Hindlimb muscle (tissue), 1 donor: ENCODE data around the gene PPP1R8. TPM values are rescaled to one million over a fixed set of nuclear protein-coding genes. Genes with fewer than 3 reads are reported as not detected.
"Not testable (repeated sequence)": the region's sequence is repeated elsewhere in the genome, so short reads cannot be mapped to it uniquely, and the experiment has no call there.

ENCODE experiments used
- DNase-seq: peaks from one replicate; pipeline ENCODE4 v3.0.0-alpha.2; 2013
- polyA plus RNA-seq: library from polyadenylated mRNA; unstranded; fragments of 120-200 nt; gene quantifications from one replicate; pipeline ENCODE4 v1.2.1, GENCODE V29; 2013; ENCODE audit not compliant: insufficient read length

PPP1R8 gene
- polyA plus RNA-seq = 30.9 TPM

DNA sequence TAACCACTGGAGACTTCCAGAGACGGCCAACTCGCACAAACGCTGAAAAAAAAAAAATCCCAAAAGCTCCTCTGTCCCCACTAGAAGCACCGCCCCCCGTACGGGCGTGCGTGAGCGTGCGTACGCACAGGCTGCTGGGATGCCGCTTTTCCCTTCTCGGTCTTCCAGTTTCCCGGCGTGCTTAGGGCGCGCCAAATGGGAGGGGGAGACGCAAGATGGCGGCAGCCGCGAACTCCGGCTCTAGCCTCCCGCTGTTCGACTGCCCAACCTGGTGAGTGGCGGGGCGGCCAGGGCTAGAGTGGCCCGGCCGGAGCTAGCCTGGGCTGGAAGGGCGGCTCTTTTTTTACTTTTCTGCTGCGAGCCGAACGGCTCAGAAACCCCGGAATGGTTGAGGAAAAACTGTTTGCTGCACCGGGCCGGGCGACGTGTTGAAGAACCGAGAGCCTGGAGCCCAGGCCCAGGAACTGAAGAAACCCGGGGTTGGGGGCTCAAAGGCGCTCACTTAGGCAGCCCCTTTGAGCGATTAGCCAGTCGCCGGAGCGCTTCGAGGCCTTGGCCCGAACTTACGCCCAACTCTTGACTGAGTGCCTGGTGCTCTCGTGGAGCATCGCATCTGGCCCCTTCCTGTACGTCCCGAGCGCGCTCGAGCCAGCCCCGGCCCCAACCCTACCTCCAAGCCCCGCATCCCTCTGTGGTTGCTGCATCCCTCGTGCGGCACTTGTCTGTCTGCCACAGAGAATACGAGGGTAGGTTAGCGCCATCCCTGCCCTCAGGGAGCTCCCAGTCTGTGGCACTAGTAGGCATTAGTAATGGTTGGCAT is at the start of gene PPP1R8:
Gene PPP1R8, plus strand, starts transcription at position 162 of the 820 bp plus-strand sequence. Its CDS starts 54 bp downstream, at position 216.
- DNase-seq = peak; percentile 98

DNA sequence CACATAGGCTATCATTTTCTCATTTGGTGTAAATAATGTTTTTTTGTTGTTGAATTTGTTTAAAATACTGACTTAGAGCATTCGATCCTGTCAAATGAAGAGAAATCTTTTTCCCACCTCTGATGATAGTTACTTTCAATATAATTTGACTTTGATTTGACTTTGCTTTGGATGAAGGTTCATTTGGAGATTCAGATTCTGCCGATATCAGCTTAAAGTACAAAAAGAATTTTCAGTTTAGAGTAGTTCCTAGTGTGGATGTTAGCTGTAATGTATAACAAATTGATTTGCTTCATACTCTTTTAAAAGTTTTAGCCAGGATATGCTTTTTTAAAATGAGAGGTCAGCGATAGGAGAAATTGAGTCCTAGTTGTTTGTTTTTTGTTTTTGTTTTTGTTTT is 47.6 kb upstream of the PPP1R8 start:
- no peak for DNase-seq

DNA sequence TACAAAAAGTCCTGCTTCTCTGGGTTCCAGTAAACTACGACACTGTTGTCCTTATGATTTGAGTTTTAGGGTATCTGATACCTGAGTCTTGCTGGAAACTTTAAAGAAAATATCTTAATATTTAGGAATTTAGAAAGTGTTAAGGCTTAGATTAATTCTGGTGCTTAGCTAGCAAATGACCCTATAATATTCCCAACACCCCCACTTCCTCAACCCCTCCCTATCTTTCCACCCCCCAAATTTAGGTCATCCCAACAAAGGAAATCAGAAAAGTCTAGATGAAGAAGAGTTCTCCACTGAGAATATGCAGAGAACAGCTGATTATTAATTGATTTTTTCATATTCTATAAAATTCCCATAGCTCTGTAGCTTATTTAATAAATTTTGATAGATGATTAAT is 45.9 kb upstream of the PPP1R8 start:
- no peak for DNase-seq

DNA sequence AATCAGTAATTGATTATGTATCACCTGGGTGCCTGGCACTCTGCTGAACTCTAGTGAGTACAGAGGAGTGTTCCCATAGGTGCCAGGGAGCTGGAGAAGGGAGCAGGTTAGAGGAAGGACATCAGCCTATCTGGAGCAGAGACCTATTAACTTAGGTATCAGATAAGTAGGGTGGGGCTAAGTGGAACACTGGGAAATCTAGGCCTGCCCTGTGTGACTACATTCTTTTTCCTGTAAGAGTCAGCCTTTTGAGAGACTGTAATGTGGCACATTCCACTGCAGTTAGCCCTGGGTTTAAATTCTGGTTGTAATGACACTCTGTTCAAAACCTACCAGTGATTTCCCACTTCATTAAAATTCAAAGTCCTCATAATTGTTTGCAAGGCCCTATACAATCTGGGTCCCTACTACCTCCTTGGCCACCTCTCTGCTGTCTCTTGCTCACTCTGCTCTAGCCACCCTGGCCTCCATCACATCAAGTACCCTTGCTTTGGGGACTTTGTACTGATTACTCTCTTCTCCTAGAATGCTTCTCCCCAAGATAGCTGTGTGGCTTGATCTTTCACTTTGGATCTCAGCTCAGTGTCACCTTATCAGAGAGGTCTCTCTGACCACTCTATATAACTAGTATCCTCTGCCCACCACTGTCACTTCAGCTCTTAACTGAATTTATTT is 44.7 kb upstream of the PPP1R8 start:
- DNase-seq = no peak

DNA sequence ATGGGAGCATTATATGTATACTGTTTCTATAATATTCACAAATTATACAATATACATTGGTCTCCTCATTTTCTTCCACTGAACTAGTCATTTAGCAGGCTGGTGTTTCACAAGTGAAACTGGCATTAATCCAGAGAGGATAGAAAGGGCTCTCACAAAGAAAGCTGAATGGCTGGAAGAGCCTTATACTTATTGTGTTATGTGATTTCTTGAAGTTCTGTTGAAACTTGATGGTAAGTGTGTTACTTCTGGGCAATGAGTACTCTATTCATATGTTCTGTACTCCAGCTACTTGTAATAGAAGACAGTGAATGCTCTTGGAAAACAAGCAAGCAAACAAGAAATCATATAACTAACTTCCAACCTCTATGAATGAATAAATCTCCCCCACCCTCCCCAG is 42.7 kb upstream of the PPP1R8 start:
- no peak for DNase-seq

DNA sequence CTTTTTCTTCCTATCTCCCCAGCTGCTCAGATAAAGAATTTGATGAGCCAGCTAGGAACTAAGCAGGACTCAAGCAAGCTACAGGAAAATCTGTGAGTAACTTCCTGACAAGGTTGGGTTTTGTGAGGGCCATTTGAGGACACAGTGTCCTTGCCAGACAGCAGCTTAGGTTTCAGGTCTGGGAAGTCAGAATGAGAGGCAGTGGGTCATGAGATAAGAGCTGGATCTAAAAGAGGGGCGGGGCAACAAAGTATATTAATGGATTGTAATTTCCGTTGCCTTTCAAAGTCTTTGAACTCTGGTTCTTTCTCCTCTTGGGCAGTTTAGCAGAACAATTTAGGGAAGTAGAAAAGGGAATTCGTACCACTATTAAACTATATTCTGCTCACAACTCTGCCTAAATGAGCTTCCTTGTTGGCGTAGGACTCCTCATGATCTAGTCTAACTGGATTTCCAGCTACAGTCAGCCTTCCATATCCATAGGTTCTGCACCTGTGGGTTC is 41.0 kb upstream of the PPP1R8 start:
- no peak for DNase-seq

DNA sequence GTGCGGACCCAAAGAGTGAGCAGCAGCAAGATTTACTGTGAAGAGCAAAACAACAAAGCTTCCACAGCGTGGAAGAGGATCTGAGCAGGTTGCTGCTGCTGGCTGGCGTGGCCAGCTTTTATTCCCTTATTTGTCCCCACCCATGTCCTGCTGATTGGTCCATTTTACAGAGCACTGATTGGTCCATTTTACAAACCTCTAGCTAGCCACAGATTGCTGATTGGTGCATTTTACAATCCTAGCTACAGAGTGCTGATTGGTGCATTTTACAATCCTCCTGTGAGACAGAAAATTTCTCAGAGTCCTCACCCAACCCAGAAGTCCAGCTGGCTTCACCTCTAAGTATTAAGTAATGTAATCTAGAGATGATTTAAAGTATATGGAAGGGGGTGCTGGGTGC is 40.3 kb upstream of the PPP1R8 start:
- DNase-seq = not testable (repeated sequence)

DNA sequence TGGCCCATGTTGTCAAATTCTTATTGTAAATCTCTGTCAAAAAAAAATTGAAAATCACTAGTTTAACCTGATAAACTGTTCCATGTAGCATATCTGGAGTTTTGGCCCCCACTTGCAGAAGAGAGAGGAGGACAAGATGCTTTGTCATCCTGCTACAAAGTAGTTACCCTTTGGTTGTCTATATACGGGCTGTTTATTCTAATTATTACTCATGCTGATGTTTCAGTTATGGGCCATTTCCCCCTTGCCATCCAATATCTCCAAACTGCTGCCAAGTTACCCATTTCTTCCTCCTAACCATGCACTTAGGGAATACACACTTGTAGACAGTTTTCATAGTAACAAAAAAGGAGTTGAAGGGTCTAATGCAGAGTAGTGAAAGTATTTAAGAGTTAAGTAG is 35.0 kb upstream of the PPP1R8 start:
- DNase-seq = no peak

DNA sequence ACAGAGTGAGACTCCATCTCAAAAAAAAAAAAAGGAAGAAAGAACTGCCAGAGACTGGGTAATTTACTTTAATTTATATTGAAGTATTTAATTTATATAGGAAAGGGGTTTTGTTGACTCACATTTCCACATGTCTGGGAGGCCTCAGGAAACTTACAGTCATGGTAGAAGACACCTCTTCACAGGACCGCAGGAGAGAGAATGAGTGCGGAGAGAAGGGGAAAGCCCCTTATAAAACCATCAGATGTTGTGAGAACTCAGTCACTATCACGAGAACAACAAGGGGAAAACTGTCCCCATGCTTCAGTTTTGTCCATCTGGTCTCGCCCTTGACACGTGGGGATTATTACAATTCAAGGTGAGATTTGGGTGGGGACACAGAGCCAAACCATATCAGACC is 25.8 kb upstream of the PPP1R8 start:
- DNase-seq = no peak

DNA sequence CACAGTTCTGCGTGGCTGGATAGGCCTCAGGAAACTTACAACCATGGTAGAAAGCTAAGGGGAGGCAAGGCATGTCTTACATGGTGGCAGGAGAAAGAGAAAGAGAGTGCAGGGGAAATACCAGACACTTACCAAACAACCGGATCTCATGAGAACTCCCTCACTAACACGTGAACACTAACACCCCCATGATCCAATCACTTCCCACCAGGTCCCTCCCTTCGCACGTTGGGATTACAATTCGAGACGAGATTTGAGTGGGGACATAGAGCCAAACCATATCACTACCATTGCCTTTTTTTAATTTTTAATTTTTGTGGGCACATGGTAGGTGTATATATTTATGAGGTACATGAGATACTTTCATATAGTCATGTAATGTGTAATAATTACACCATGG is 23.8 kb upstream of the PPP1R8 start:
- no peak for DNase-seq

DNA sequence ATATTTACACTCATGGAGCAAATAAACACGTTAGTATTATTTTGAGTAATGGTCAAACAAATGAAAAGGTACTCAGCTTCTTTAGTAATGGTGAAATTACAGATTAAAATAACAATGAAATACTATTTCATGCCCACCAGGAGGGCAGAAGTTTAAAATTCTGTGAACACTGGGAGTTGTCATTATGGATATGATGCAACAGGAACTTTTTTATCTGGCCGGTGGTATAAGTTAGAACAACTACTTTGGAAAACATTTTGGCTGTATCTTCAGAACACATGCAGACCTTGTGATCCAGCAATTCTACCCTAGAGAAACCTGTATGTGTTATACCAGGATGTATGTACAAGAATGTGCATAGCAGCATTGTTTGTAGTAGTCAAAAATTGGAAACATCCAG is 23.2 kb upstream of the PPP1R8 start:
- DNase-seq = no peak

DNA sequence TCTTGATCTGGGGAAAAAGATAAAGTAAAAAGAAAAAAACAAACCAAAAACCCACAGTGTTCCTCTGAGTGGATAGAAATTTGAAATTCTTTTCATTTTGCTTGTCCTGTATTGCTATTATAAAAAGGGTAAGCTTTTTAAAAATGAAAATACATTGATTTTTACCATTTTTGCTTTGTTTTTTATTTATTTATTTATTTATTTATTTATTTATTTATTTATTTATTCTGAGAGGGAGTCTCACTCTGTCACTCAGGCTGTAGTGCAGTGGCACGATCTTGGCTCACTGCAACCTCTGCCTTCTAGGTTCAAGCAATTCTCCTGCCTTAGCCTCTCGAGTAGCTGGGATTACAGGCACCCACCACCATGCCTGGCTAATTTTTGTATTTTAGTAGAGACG is 22.5 kb upstream of the PPP1R8 start:
- DNase-seq = not testable (repeated sequence)

DNA sequence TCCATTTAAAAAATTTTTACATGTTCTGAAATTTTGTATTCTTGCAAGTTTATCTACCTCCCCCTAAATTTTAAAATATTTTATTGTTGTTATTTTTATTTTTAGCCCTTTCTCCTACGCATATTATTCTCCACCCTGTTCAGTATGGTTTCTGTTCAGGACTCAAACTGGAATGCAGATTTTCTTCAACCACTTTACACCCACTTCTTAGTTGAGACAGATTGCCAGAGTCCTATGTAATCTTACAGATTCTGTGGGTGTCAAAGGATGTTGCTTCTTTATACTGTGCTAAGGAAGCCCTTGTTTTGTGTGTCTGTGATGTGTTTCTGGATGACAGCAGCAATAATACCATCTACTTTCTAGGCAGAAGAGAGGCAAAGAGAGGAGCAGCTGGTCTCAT is 20.7 kb upstream of the PPP1R8 start:
- DNase-seq = no peak

DNA sequence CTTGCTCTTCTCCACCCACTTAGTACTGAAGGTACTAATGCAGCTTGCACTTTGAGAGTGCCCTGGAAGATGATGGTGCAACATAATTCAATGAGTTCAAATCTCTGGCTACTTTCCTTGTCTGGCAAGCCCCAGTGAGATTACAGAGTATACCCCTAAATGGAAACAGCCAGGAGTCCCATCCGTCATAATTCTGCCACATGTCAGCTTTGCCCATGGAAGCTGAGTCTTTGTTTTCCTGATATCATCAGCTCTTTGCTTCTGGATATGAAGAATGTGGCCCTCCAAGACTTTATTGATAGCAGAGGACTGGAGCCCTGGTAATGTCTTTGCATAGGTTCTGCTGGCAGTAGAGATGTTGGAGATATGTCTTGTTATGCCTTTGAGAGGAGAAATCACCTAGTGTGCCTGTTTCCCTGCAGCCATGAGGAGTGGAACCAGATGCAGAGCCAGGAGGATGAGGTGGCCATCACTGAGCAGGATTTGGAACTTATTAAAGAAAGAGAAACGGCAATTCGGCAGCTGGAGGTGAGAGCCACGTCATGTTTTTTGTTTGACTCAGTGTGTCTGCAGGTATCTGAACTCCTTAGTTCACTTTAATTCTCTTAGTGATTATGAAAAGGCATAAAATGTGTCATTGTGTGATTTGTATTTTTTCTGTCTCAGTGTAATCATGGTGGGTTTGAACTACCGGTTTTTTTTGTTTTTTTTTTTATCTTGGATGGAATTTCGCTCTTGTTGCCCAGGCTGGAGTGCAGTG is 18.7 kb upstream of the PPP1R8 start:
- no peak for DNase-seq

DNA sequence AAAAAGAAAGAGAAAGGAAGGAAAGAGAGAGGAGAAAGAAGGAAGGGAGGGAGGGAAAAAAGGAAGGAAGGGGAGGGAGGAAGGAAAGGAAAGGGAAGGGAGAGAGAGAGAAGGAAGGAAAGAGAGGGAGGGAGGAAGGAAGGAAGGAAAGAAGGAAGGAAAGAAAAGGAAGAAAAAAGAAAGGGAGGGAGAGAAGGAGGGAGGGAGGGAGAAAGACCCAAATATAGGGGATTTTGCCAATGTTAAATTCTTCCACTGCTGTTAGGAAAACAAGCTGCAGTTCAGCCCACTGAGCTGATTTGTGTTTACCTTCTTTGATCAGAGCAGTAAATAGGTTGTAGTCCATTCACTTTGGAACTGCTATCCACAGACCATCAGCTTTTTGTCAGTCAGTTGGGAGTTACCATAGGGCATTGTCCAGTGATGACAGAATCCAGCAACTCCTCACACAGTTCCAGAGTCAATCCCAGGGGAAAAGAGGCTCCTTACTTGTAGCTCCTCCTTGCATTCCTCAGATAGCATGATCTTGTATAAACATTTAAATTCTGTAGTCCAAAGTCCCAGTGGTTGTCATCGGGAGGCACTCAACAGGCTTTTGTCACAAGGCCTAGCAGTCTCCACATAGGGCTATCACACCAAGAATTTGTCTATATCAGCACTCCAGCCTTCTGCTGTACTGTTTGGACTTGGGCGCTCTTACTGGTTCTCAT is 13.5 kb upstream of the PPP1R8 start:
- peak; percentile 16 for DNase-seq

DNA sequence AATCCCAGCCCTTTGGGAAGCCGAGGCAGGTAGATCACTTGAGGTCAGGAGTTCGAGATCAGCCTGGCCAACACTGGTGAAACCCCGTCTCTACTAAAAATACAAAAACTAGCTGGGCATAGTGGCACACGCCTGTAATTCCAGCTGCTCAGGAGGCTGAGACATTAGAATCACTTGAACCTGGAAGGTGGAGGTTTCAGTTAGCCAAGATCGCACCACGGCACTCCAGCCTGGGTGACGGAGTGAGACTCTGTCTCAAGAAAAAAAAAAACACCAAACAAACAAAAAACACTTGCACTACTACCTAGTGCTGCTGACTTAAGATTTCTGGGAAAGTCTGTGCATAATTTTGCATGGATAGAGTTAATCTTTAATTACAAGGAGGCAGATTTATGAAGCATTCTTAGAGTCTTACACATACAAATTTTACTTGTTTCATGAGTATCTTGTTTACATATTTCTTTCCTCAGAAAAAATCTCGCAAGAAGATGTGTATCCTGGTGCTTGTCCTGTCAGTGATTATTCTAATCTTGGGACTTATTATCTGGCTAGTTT is 8.7 kb upstream of the PPP1R8 start:
- DNase-seq = no peak

DNA sequence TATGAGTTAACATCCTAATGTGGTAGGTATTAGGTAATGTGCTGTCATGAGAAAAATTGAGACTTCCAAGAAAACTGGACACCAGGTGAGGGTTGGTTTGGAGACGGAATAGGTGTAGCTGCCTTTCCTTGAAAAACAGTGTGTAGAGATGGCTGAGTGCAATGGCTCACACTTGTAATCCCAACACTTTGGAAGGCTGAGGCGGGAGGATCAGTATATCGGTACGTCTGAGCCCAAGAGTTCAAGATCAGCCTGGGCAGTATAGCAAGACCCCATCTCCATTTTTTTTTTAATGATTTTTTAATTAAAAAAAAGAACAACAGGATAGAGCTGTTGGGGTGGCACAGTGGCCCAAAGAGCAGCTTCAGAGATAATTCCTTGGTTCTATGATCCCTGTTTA is 6.8 kb upstream of the PPP1R8 start:
- no peak for DNase-seq

DNA sequence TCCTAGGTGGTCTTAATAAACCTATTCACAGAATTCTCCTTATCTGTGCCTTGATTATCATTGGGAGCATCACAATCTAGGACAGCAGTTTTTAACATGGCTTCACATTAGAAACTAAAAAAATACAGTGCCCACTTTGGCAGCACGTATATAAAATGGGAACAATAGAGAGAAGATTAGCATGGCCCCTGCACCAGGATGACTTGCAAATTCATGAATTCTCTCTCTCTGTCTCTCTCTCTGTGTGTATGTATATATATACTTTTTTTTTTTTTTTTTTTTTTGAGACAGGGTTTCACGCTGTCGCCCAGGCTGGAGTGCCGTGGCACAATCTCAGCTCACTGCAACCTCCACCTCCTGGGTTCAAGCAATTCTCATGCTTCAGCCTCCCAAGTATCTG is 6.2 kb upstream of the PPP1R8 start:
- no peak for DNase-seq

DNA sequence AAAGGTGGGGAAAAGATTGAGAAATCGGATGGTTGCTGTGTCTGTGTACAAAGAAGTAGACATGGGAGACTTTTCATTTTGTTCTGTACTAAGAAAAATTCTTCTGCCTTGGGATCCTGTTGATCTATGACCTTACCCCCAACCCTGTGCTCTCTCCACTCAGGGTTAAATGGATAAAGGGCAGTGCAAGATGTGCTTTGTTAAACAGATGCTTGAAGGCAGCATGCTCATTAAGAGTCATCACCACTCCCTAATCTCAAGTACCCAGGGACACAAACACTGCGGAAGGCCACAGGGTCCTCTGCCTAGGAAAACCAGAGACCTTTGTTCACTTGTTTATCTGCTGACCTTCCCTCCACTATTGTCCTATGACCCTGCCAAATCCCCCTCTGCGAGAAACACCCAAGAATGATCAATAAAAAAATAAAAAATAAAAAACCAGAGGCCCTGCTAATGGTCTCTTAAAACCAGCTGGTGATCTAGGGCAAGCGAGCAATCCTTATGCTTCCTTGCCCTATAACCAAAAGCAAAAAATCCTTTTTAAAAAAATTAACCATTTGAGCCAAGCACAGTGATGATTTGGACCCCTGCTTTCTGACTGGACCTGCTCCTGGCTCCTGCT is 1.1 kb upstream of the PPP1R8 start:
- DNase-seq = not testable (repeated sequence)

DNA sequence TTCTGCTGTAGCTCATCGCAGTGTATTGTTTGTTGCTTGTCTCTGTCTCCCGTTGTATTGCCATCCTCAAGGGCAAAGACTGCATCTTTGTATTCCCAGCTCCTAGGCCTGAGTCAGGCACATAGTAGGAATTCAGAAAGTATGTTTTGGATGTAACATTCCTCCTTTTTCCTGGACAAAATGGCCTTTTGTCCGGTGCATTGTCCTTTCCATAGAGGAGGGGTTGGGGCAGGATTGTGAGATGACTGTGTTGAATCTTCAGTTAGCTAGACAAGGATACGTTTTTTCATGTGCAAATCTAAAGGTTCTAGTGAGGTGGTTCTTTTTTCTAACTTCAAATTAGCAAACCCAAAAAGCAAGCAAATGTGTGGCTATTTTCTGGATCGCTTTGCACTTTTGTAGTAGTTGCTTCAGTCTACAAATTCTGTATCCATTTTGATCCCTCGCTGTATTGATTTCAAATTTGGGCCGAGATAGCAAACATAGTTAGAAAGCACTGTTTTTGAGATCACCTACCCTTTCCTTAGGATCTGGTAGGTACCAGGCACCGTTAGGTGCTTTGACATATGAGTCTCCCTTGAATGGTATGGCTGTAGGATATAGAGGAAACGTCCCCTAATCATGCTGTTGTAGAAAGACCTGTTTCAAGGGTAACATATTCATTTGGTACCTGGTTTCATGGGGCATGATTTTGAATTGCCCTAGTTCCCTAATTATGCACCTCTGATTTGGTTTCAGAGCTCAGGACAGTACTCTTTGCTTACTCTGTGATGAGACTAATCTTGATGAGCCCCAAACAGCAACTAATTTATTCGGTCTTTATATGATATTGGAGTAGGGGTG is 1.2 kb downstream of the PPP1R8 start:
- no peak for DNase-seq

DNA sequence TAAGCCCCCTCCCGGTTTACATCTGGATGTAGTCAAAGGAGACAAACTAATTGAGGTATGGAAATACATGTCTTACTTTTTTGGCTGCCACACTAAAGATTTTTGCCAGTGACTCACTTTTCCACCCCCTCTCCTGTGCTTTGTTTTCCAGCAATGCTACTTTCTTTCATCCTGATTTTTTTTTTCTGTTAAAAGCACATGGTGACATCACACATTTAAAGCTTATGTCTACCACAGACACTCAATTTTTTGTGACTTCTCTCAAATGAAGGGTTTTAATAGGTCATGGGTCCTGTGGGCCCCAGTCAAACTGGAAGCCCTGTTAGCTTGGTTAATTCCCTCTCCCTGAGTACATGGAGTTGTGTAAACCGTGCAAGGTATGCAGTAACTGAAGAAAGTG is 2.2 kb downstream of the PPP1R8 start:
- DNase-seq = no peak
